Measurements from ENCODE around the gene SNORC. TPM values are rescaled to one million over a fixed set of nuclear protein-coding genes. Genes with fewer than 3 reads are reported as not detected.

The SNORC gene
- total RNA-seq, 4 donors from 2014 or later = 0.54 to 11.6 (median 2.2) TPM; not detected in 1

GRCh38 chr2:232920055-232920454 lies 50.0 kb downstream of the SNORC start:
- ATAC-seq = no peak
- Histone ChIP-seq H3K9me3 (peaks cover 0 to 6% (median 0%) of the 10 kb centered on the region in 3 donors), H3K4me1 (no peaks in the 10 kb centered on the region), H3K27ac (no peak overlapping the region), H3K27me3 (peaks cover 45% of the 10 kb centered on the region), H3K4me3 (no peak overlapping the region), H3K36me3 (no peaks in the 10 kb centered on the region)
- no peak for TF ChIP-seq POLR2A (IDR thresholded peaks at IDR 0.05)
- TF ChIP-seq CTCF (IDR thresholded peaks at IDR 0.05) = no peak
- no peak for TF ChIP-seq POLR2AphosphoS5 (IDR thresholded peaks at IDR 0.05)
- no peak for TF ChIP-seq EP300 (IDR thresholded peaks at IDR 0.05)
- WGBS, 2 donors (ENCODE audit: low coverage in 1 of 2) = 66 to 86% methylated on average over 1 to 7 of the region's 11 CpGs

GRCh38 chr2:232920760-232921159 lies 50.7 kb downstream of the SNORC start:
- peaks cover 52% of the 10 kb centered on the region for H3K27me3 ChIP-seq
- H3K4me3 ChIP-seq = no peak overlapping the region
- no peaks in the 10 kb centered on the region for H3K36me3 ChIP-seq
- H3K4me1 ChIP-seq = no peaks in the 10 kb centered on the region
- no peak overlapping the region for H3K27ac ChIP-seq
- no peak for ATAC-seq
- 75 to 83% methylated on average over 3 of the region's 3 CpGs for WGBS, 2 donors (ENCODE audit: low coverage in 1 of 2)
- no peak for TF ChIP-seq POLR2AphosphoS5 (IDR thresholded peaks at IDR 0.05)
- no peak for TF ChIP-seq EP300 (IDR thresholded peaks at IDR 0.05)
- no peak for TF ChIP-seq POLR2A (IDR thresholded peaks at IDR 0.05)
- no peak for TF ChIP-seq CTCF (IDR thresholded peaks at IDR 0.05)
- peaks cover 0 to 6% (median 0%) of the 10 kb centered on the region in 3 donors for H3K9me3 ChIP-seq

DNA sequence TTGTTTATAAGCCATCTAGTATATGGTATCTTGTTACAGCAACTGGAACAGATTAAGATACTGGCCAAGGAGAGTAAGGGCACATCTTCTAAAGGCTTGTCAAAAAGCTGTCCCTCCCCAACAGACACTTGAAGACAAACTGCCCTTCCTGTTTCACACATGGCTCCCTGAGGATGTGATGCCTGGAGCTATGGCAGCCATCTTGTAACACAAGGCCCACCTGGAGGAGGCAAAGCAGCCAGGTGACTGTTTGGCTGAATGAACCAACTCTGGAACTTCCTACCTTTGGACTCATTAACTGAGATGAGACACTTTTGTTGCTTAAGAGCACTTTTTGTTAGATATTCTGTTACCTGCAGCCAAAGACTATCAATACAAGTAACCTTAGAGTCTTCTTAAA lies 54.4 kb downstream of the SNORC start:
- peaks cover 0 to 30% (median 10%) of the 10 kb centered on the region in 3 donors for H3K4me1 ChIP-seq
- H3K4me3 ChIP-seq = no peak overlapping the region
- H3K27me3 ChIP-seq = peaks cover 77% of the 10 kb centered on the region
- ATAC-seq = no peak
- no peaks in the 10 kb centered on the region for H3K36me3 ChIP-seq
- TF ChIP-seq POLR2A (IDR thresholded peaks at IDR 0.05) (no peak), CTCF (IDR thresholded peaks at IDR 0.05) (no peak), POLR2AphosphoS5 (IDR thresholded peaks at IDR 0.05) (no peak), EP300 (IDR thresholded peaks at IDR 0.05) (no peak)
- peaks cover 0 to 6% (median 0%) of the 10 kb centered on the region in 3 donors for H3K9me3 ChIP-seq
- H3K27ac ChIP-seq = no peak overlapping the region

DNA sequence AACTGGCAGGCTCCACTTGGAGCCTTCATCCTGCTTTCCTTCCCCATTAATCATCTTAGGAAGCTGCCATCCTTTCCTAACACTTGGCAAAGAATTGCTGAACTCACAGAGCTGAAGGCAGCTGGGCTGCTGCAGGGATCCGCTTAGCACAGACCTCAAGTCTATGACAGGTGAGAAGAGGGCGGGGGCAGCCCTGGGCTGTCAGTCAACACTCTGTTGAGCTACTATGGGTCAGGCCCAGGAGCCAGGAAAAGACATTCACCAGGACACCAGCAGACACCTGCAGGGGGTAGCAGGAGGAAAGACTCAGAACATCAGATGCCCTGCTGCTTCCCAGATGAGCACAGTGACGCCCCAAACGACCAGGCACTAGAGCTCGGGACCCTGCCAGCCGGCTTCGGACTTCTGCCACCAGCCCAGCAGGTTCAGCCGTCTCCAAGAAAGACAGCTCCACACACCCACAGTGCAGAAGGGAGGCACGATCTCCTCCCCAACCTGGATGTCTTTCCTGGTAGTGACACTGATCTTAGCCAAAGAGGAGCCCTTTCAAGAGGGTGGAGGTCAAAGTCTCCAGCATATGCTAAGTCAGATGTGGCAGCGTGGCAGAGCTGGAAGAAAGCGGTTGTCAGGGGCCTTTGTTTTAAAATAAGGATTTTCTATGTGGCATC lies 55.2 kb downstream of the SNORC start:
- 40 to 69% methylated on average over 1 to 3 of the region's 11 CpGs for WGBS, 2 donors (ENCODE audit: low coverage in 1 of 2)
- Histone ChIP-seq H3K4me3 (no peak overlapping the region), H3K4me1 (peaks cover 0 to 30% (median 10%) of the 10 kb centered on the region in 3 donors), H3K27me3 (peaks cover 77% of the 10 kb centered on the region), H3K27ac (no peak overlapping the region), H3K9me3 (peaks cover 0 to 6% (median 0%) of the 10 kb centered on the region in 3 donors), H3K36me3 (no peaks in the 10 kb centered on the region)
- no peak for ATAC-seq
- TF ChIP-seq EP300 (IDR thresholded peaks at IDR 0.05) (no peak), POLR2AphosphoS5 (IDR thresholded peaks at IDR 0.05) (no peak), POLR2A (IDR thresholded peaks at IDR 0.05) (no peak), CTCF (IDR thresholded peaks at IDR 0.05) (no peak)

DNA sequence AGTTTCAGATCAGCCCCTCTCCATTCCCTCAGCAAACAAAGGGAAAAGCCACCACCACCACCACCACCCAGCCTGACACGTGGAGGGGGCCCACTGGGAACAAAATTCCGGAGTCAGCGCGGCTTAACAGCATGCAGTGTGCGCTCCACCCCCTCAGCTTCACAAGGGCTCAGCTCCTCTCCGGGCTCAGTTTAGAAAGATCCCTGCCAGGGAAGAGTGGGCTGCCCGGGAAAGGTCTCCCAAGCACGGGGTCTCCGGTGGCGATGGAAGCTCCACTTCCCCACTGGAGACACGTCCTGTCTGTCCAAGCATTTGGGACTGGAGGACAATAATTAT lies 55.7 kb downstream of the SNORC start:
- Histone ChIP-seq H3K27me3 (peaks cover 79% of the 10 kb centered on the region), H3K9me3 (peaks cover 0 to 6% (median 0%) of the 10 kb centered on the region in 3 donors), H3K4me3 (no peak overlapping the region), H3K36me3 (no peaks in the 10 kb centered on the region), H3K4me1 (peaks cover 0 to 30% (median 10%) of the 10 kb centered on the region in 3 donors), H3K27ac (no peak overlapping the region)
- WGBS, 2 donors (ENCODE audit: low coverage in 1 of 2) = 52 to 60% methylated on average over 4 to 5 of the region's 11 CpGs
- TF ChIP-seq POLR2AphosphoS5 (IDR thresholded peaks at IDR 0.05) = no peak
- no peak for TF ChIP-seq POLR2A (IDR thresholded peaks at IDR 0.05)
- TF ChIP-seq CTCF (IDR thresholded peaks at IDR 0.05) = no peak
- TF ChIP-seq EP300 (IDR thresholded peaks at IDR 0.05) = no peak
- no peak for ATAC-seq
